Measurements from ENCODE around the gene BLOC1S2. TPM values are rescaled to one million over a fixed set of nuclear protein-coding genes. Genes with fewer than 3 reads are reported as not detected.
A peak's percentile ranks its signal among the peaks of the same experiment; 100 is the strongest.

Gene BLOC1S2
- total RNA-seq, 6 donors from 2014 or later, result 25.1 to 51.2 (median 38.5) TPM

- 67 to 87% methylated on average over 4 to 5 of the region's 5 CpGs for WGBS, 2 donors
- TF ChIP-seq CTCF (IDR thresholded peaks at IDR 0.05) (no peak), POLR2A (IDR thresholded peaks at IDR 0.05) (no peak), EP300 (IDR thresholded peaks at IDR 0.05) (no peak), POLR2AphosphoS5 (IDR thresholded peaks at IDR 0.05) (no peak)
- ATAC-seq (ENCODE audit: low FRiP score in 2 of 2) (no peak), DNase-seq (no peak)
- H3K36me3 ChIP-seq, result no peaks in the 10 kb centered on the region
- H3K9me3 ChIP-seq, result no peaks in the 10 kb centered on the region
- no peaks in the 10 kb centered on the region for H3K27me3 ChIP-seq
- H3K4me1 ChIP-seq, result peaks cover 0 to 16% (median 4%) of the 10 kb centered on the region in 4 donors
- no peak within 1 kb of the TSS for H3K4me3 ChIP-seq
- no peak within 1 kb of the TSS for H3K27ac ChIP-seq
Observed at GRCh38 chr10:100330079-100330478, 43.6 kb upstream of the BLOC1S2 start, which contains the start of gene PKD2L1. TSS of gene PKD2L1 (minus strand) at chr10:100330228. CDS start at chr10:100330103, 125 bp downstream.

GRCh38 chr10:100328198-100328597, 41.7 kb upstream of the BLOC1S2 start:
- 73 to 81% methylated on average over 5 of the region's 5 CpGs for WGBS, 2 donors
- H3K36me3 ChIP-seq, result no peaks in the 10 kb centered on the region
- peaks cover 0 to 9% (median 4%) of the 10 kb centered on the region in 4 donors for H3K4me1 ChIP-seq
- H3K9me3 ChIP-seq, result no peaks in the 10 kb centered on the region
- DNase-seq (no peak), ATAC-seq (ENCODE audit: low FRiP score in 2 of 2) (no peak)
- no peaks in the 10 kb centered on the region for H3K27me3 ChIP-seq
- H3K27ac ChIP-seq, result no peak overlapping the region
- H3K4me3 ChIP-seq, result no peak overlapping the region
- TF ChIP-seq POLR2AphosphoS5 (IDR thresholded peaks at IDR 0.05) (no peak), CTCF (IDR thresholded peaks at IDR 0.05) (no peak), POLR2A (IDR thresholded peaks at IDR 0.05) (no peak), EP300 (IDR thresholded peaks at IDR 0.05) (no peak)

- H3K27me3 ChIP-seq, result no peaks in the 10 kb centered on the region
- H3K9me3 ChIP-seq, result no peaks in the 10 kb centered on the region
- DNase-seq (no peak), ATAC-seq (ENCODE audit: low FRiP score in 2 of 2) (no peak)
- H3K4me1 ChIP-seq, result peaks cover 0 to 9% (median 4%) of the 10 kb centered on the region in 4 donors
- no peaks in the 10 kb centered on the region for H3K36me3 ChIP-seq
- H3K4me3 ChIP-seq, result no peak overlapping the region
- H3K27ac ChIP-seq, result no peak overlapping the region
- WGBS, 2 donors, result 72 to 76% methylated on average over 3 of the region's 3 CpGs
- TF ChIP-seq POLR2A (IDR thresholded peaks at IDR 0.05), result no peak
- no peak for TF ChIP-seq CTCF (IDR thresholded peaks at IDR 0.05)
- no peak for TF ChIP-seq POLR2AphosphoS5 (IDR thresholded peaks at IDR 0.05)
- no peak for TF ChIP-seq EP300 (IDR thresholded peaks at IDR 0.05)
Observed at GRCh38 chr10:100327718-100328009, 41.2 kb upstream of the BLOC1S2 start.

GRCh38 chr10:100327007-100327717, 40.7 kb upstream of the BLOC1S2 start:
- TF ChIP-seq POLR2A (IDR thresholded peaks at IDR 0.05) (no peak), CTCF (IDR thresholded peaks at IDR 0.05) (no peak), EP300 (IDR thresholded peaks at IDR 0.05) (no peak), POLR2AphosphoS5 (IDR thresholded peaks at IDR 0.05) (no peak)
- H3K9me3 ChIP-seq, result no peaks in the 10 kb centered on the region
- H3K27ac ChIP-seq, result no peak overlapping the region
- peak in 1 of 2 donors; percentile 62 for DNase-seq
- no peak overlapping the region for H3K4me3 ChIP-seq
- H3K36me3 ChIP-seq, result no peaks in the 10 kb centered on the region
- H3K27me3 ChIP-seq, result no peaks in the 10 kb centered on the region
- ATAC-seq (ENCODE audit: low FRiP score in 2 of 2), result peak; percentile 66 to 77
- H3K4me1 ChIP-seq, result peaks cover 0 to 9% (median 4%) of the 10 kb centered on the region in 4 donors
- WGBS, 2 donors, result 56 to 61% methylated on average over 8 of the region's 8 CpGs

GRCh38 chr10:100325158-100325557, 38.7 kb upstream of the BLOC1S2 start:
- Histone ChIP-seq H3K4me3 (no peak overlapping the region), H3K9me3 (no peaks in the 10 kb centered on the region), H3K36me3 (no peaks in the 10 kb centered on the region), H3K27me3 (no peaks in the 10 kb centered on the region), H3K27ac (no peak overlapping the region), H3K4me1 (peaks cover 0 to 9% (median 4%) of the 10 kb centered on the region in 4 donors)
- WGBS, 2 donors, result 54 to 63% methylated on average over 7 of the region's 7 CpGs
- ATAC-seq (ENCODE audit: low FRiP score in 2 of 2) (no peak), DNase-seq (no peak)
- TF ChIP-seq EP300 (IDR thresholded peaks at IDR 0.05) (no peak), POLR2A (IDR thresholded peaks at IDR 0.05) (no peak), POLR2AphosphoS5 (IDR thresholded peaks at IDR 0.05) (no peak), CTCF (IDR thresholded peaks at IDR 0.05) (no peak)

Data from upper lobe of left lung (tissue), 6 donors.